CD4-positive, alpha-beta memory T cell (primary cell): ENCODE results near the gene TCF7L2. TPM values are rescaled to one million over a fixed set of nuclear protein-coding genes. Genes with fewer than 3 reads are reported as not detected.

Experiments used
- CTCF ChIA-PET: fragments of 350-600 bp; sonication (Branson Sonifier 250); formaldehyde crosslinking; loops from one replicate; lab custom pipeline; 2021; ENCODE audit warnings: inconsistent platforms; ENCODE audit not compliant: partially characterized antibody; lab: Charles Lee
- POLR2A ChIA-PET: fragments of 350-600 bp; sonication (Branson Sonifier 250); formaldehyde crosslinking; loops from one replicate; lab custom pipeline; 2021; ENCODE audit not compliant: partially characterized antibody; lab: Charles Lee
- DNase-seq, 5 donors: peaks; one replicate each; pipeline versions ENCODE4 v3.0.0 to v3.0.0-alpha.2; 2020 to 2022; ENCODE audit warnings: mixed read lengths in 1 of 5
- H3K27ac ChIP-seq: one replicate; pipeline ENCODE4 v1.7.0; 2013; ENCODE audit warnings: low read depth, low read length
- H3K27me3 ChIP-seq: 2 replicates; pipeline ENCODE4 v1.7.0; 2013; ENCODE audit warnings: mild to moderate bottlenecking, low read length, moderate library complexity; ENCODE audit not compliant: insufficient read depth
- H3K36me3 ChIP-seq: 2 replicates; pipeline ENCODE4 v1.7.0; 2013; ENCODE audit warnings: mild to moderate bottlenecking, low read length, moderate library complexity; ENCODE audit not compliant: insufficient read depth
- H3K4me1 ChIP-seq: 2 replicates; pipeline ENCODE4 v1.7.0; 2013; ENCODE audit warnings: mild to moderate bottlenecking, low read length, moderate library complexity; ENCODE audit not compliant: insufficient read depth
- H3K4me3 ChIP-seq, 2 donors: one replicate each; pipeline ENCODE4 v1.7.0; 2013; ENCODE audit warnings: low read length in 2 of 2, mild to moderate bottlenecking in 1 of 2
- H3K9me3 ChIP-seq, 2 donors: one replicate each; pipeline ENCODE4 v1.7.0; 2013; ENCODE audit warnings: low read length in 2 of 2, control low read depth in 1 of 2; ENCODE audit not compliant: control insufficient read depth in 1 of 2
- H3K27ac Mint-ChIP-seq, 7 donors: one replicate each; pipeline ENCODE4 v1.8.0; 2020 to 2021; ENCODE audit warnings: mixed read lengths in 7 of 7, mild to moderate bottlenecking in 6 of 7, inconsistent platforms in 3 of 7, moderate library complexity in 3 of 7
- H3K27me3 Mint-ChIP-seq, 2 donors: one replicate each; pipeline ENCODE4 v1.8.0; 2020 to 2021; ENCODE audit warnings: mixed read lengths in 2 of 2
- H3K36me3 Mint-ChIP-seq, 2 donors: one replicate each; pipeline ENCODE4 v1.8.0; 2020 to 2021; ENCODE audit warnings: mixed read lengths in 2 of 2, inconsistent platforms in 1 of 2, mild to moderate bottlenecking in 1 of 2
- H3K4me1 Mint-ChIP-seq, 4 donors: one replicate each; pipeline ENCODE4 v1.8.0; 2020 to 2021; ENCODE audit warnings: mixed read lengths in 4 of 4, mild to moderate bottlenecking in 1 of 4
- H3K4me3 Mint-ChIP-seq, 8 donors: one replicate each; pipeline ENCODE4 v1.8.0; 2020 to 2021; ENCODE audit warnings: mixed read lengths in 8 of 8, mild to moderate bottlenecking in 7 of 8, moderate library complexity in 6 of 8, inconsistent platforms in 3 of 8
- H3K9me3 Mint-ChIP-seq, 8 donors: one replicate each; pipeline ENCODE4 v1.8.0; 2020 to 2021; ENCODE audit warnings: mixed read lengths in 8 of 8, mild to moderate bottlenecking in 5 of 8, inconsistent platforms in 3 of 8, moderate library complexity in 1 of 8
- intact Hi-C: fragments of 100-400 bp; cut with micrococcal nuclease; formaldehyde crosslinking; loops from one replicate; pipeline ENCODE4 v1.15.1; 2023
- polyA plus RNA-seq, 2 donors: library from polyadenylated mRNA; unstranded; fragments of 300-500 nt; fragmentation: Illumina TruSeq; gene quantifications; one replicate each; pipeline ENCODE4 v1.2.3, GENCODE V29; 2021
- total RNA-seq, 2 experiments: library from RNA; stranded (reverse); gene quantifications; one replicate each; pipeline ENCODE4 v1.2.3, GENCODE V29; 2021

Gene TCF7L2
- total and polyA plus RNA-seq, 4 experiments from 2014 or later = 0.16 to 3.2 (median 1.8) TPM

DNA sequence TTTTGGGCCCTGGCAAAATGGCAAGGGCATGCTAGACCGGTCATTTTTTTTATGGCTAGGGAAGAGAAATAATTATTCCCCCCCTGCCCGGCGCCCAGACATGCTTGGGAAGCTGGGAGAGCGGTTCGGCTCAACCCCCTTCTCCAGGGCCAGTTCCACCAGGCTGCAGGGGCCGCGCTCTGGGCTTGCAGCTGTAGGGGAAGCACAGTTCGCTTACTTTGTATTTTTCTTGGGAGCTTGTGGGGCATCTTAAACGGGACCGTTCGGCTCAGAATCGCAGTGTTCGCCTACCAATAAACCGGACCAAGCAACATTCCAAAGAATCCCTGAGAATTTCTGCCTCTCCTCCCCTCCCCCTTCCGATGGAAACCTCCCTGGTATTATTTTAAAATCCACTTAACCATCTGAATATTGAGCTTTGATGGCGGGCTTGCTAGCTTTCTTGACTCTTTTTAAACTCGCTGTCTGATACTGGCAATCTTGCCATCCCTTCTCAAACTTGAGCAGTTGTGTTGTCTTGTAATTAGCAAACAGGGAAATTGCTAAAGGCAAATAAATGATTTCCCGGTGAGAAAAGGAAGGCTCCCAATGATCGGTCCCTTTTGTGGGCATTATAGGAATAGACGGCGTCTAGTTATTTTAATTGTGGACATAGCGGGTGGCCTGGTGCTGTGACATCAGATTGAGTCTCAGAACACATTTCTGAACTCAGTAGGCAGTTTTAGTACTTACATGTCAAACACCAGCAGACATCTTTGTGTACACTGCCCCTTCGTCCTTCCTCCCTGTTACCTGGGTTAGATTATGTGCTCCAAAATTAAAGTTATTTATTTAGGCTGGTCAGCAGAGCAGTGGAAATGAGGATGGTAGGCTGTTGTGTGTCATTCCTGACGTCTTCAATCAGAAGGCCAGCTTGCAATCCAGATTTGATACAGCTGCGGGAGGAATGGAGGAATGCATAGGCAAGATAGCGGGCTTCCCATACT lies 3.4 kb downstream of the TCF7L2 start:
- CTCF ChIA-PET = no interaction called here
- Histone ChIP-seq H3K4me3 (no peak overlapping the region), H3K36me3 (no peaks in the 10 kb centered on the region), H3K9me3 (no peaks in the 10 kb centered on the region), H3K27ac (no peak overlapping the region), H3K4me1 (peaks cover 24% of the 10 kb centered on the region), H3K27me3 (peaks cover 12% of the 10 kb centered on the region)
- POLR2A ChIA-PET = no interaction called here
- intact Hi-C loops = loop anchor here (5.0 kb wide), 1 partner anchor 429 kb away; no protein-coding TSS in a partner anchor
- Mint-ChIP-seq H3K9me3 (no peaks in the 10 kb centered on the region), H3K4me1 (peaks cover 15 to 45% (median 21%) of the 10 kb centered on the region in 4 donors), H3K4me3 (peak overlapping the region; percentile 9 to 88 (median 82)), H3K27ac (peak overlapping the region in 1 of 7 donors; percentile 7), H3K36me3 (peaks cover 0 to 9% of the 10 kb centered on the region in 2 donors), H3K27me3 (peaks cover 18 to 20% of the 10 kb centered on the region in 2 donors)
- DNase-seq = no peak

DNA sequence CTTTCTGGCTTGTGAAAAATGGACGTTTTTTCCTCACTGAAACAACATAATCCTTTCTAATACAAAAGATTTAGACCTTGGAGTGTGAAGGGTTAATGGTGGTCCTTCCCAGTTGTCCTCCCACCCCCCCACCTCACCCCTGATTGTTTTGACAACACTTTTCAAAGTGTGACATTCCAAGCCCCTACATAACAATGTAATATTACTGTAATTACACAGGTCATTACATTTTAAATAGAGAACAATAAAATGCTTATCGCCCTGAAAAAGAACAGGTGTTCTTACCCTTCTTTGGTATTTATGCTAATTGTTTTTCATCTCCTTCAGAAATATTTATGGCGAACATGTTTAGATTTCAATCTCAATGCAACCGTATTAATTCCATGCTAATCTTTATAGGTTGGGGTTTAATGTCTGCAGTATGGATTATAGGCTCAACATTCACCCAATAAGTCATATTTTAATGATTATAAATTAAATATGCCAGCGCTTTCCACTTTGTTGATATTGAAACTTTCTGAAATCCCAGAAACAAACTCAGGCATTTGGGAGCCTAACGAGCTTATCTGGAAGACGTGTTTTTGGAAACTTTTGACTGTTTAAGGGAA lies 5.0 kb downstream of the TCF7L2 start:
- H3K27me3 ChIP-seq = peaks cover 12% of the 10 kb centered on the region
- POLR2A ChIA-PET = no interaction called here

DNA sequence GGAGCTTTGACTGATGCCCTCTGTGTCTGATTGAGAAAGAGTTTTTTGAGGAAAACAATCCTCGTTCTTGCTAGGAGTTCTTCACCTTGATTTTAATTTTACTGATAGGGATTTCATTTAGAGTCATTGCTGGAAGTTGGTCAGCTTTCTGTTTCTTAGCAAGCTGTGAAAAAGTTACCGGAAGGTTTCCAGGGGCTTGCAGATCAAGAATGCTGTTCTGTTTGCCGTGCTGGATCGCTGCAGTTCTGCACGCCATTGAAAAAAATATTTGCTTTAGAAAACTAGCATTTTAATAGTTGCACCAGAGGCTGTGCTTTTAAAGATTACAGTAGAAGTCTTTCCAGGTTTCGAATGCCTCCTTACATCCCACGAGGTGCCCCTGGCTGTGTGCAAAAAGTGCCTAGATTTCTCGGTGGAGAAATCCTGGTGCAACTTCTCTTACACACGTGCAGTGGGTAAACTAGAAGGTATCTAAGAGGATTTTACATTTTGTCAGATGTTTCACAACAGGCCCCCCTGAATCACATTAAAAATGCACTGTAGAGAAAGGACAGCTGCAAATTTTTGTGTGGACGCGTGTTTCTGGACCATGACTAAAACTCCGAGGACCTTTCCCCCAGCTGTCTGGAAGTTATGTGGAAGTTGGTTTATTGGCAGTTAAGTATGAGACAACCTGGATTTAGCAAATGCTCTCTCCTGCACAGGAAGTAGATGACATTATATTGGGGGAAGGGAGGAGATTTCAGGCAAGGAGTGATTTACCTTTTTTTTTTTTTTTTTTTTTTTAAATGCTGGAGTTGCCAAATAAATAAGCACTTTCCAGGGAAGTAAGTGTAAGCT lies 5.8 kb downstream of the TCF7L2 start:
- H3K9me3 ChIP-seq = no peaks in the 10 kb centered on the region
- Mint-ChIP-seq H3K4me3 (peak overlapping the region in 3 of 8 donors; percentile 2 to 48 (median 7)), H3K9me3 (no peaks in the 10 kb centered on the region), H3K27ac (no peak overlapping the region), H3K4me1 (peaks cover 6 to 23% (median 10%) of the 10 kb centered on the region in 4 donors), H3K36me3 (peaks cover 0 to 4% of the 10 kb centered on the region in 2 donors), H3K27me3 (peaks cover 14 to 16% of the 10 kb centered on the region in 2 donors)
- no peak for DNase-seq
- intact Hi-C loops = no loop called here
- H3K36me3 ChIP-seq = no peaks in the 10 kb centered on the region
- ChIA-PET POLR2A (interaction anchor here (0.6 kb wide), 1 partner anchor 15 kb away, joined by 5 read pairs; no protein-coding TSS in a partner anchor), CTCF (interaction anchor here (0.7 kb wide), 1 partner anchor 426 kb away, joined by 3 read pairs; no protein-coding TSS in a partner anchor)
- H3K4me3 ChIP-seq = no peak overlapping the region
- H3K27me3 ChIP-seq = peaks cover 12% of the 10 kb centered on the region
- H3K27ac ChIP-seq = no peak overlapping the region
- peaks cover 10% of the 10 kb centered on the region for H3K4me1 ChIP-seq

More for the DNA sequence above, 5.0 kb downstream of the TCF7L2 start:
- no peaks in the 10 kb centered on the region for H3K9me3 ChIP-seq
- H3K27ac Mint-ChIP-seq = no peak overlapping the region
- H3K4me1 Mint-ChIP-seq = peaks cover 8 to 31% (median 13%) of the 10 kb centered on the region in 4 donors
- CTCF ChIA-PET = no interaction called here
- no peaks in the 10 kb centered on the region for H3K9me3 Mint-ChIP-seq
- no peak for DNase-seq
- intact Hi-C loops = loop anchor here (5.0 kb wide), 1 partner anchor 427 kb away; no protein-coding TSS in a partner anchor
- no peaks in the 10 kb centered on the region for H3K36me3 ChIP-seq
- no peak overlapping the region for H3K4me3 ChIP-seq
- H3K27me3 Mint-ChIP-seq = peaks cover 18 to 19% of the 10 kb centered on the region in 2 donors
- no peak overlapping the region for H3K27ac ChIP-seq
- H3K36me3 Mint-ChIP-seq = peaks cover 0 to 8% of the 10 kb centered on the region in 2 donors
- peak overlapping the region in 2 of 8 donors; percentile 7 to 48 for H3K4me3 Mint-ChIP-seq
- peaks cover 13% of the 10 kb centered on the region for H3K4me1 ChIP-seq

DNA sequence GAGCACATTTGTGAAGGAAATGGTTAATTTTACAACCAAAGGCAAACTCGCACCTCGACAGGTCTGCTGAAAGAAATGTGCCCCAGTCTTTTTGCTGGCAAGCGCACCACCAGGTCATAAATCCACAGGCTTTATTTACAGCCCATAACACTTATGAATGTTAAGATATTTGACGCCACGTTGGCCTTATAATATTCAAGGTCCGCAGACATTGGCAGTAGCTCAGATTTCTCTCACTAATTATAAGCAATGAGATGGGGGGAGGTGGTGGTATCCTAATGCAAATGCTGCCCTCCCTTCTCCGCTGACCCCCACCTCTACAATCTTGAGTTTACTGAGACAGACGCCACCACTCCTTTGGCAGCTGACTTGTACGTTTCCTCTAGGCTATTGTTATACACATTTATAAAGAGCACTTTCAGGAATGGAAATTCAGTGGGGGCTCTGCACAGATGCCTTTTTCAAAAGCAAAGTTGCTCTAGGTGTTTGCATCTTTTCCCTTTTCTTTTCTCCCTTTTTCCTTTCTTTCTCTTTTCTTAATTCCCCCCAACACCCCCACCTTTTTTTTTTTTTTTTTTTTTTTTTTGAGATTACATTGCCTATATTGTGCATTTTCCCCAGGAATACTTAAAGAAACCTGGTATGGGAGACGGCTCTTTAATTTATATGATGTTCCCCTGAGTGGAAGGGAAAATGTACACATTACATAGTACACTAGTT lies 6.7 kb downstream of the TCF7L2 start:
- ChIA-PET CTCF (interaction anchor here (0.7 kb wide), 1 partner anchor 427 kb away, joined by 3 read pairs; no protein-coding TSS in a partner anchor), POLR2A (interaction anchor here (0.6 kb wide), 1 partner anchor 14 kb away, joined by 5 read pairs; no protein-coding TSS in a partner anchor)
- peaks cover 12% of the 10 kb centered on the region for H3K27me3 ChIP-seq
- Mint-ChIP-seq H3K27me3 (peaks cover 12 to 14% of the 10 kb centered on the region in 2 donors), H3K27ac (no peak overlapping the region), H3K4me3 (no peak overlapping the region), H3K9me3 (no peaks in the 10 kb centered on the region), H3K36me3 (peaks cover 0 to 2% of the 10 kb centered on the region in 2 donors), H3K4me1 (peaks cover 4 to 19% (median 13%) of the 10 kb centered on the region in 4 donors)
- no peaks in the 10 kb centered on the region for H3K36me3 ChIP-seq
- DNase-seq = no peak
- no peak overlapping the region for H3K4me3 ChIP-seq
- H3K27ac ChIP-seq = no peak overlapping the region
- peaks cover 10% of the 10 kb centered on the region for H3K4me1 ChIP-seq
- intact Hi-C loops = no loop called here
- no peaks in the 10 kb centered on the region for H3K9me3 ChIP-seq

DNA sequence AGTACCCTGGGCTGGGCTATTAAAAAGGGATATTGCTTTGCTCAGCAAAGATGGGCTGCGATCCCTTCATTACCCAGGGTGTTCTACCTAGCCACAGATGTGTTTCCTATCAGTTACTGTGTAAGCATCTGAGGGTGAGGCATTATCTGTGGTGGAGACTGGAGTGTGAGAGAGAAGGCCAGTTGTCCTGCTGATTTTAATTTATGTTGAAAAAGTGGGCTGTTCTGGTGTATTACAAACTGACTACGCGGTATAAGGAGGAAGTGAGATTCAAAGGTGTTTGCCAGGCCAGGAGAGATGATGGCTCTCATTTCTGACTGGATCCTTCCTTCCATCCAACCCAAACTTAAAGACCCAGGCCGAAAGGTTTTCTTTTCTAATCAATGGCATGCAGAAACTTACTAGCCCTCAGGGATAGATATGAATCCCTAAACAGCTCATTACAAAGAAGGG lies 7.6 kb downstream of the TCF7L2 start:
- no peaks in the 10 kb centered on the region for H3K9me3 Mint-ChIP-seq
- Histone ChIP-seq H3K4me3 (no peak overlapping the region), H3K27ac (no peak overlapping the region), H3K36me3 (no peaks in the 10 kb centered on the region), H3K27me3 (peaks cover 12% of the 10 kb centered on the region), H3K4me1 (peaks cover under 1% of the 10 kb centered on the region), H3K9me3 (no peaks in the 10 kb centered on the region)
- no peak overlapping the region for H3K4me3 Mint-ChIP-seq
- H3K27ac Mint-ChIP-seq = no peak overlapping the region
- no peaks in the 10 kb centered on the region for H3K36me3 Mint-ChIP-seq
- ChIA-PET CTCF (no interaction called here), POLR2A (no interaction called here)
- intact Hi-C loops = no loop called here
- no peak for DNase-seq
- peaks cover 11 to 12% of the 10 kb centered on the region in 2 donors for H3K27me3 Mint-ChIP-seq
- peaks cover 3 to 20% (median 11%) of the 10 kb centered on the region in 4 donors for H3K4me1 Mint-ChIP-seq

DNA sequence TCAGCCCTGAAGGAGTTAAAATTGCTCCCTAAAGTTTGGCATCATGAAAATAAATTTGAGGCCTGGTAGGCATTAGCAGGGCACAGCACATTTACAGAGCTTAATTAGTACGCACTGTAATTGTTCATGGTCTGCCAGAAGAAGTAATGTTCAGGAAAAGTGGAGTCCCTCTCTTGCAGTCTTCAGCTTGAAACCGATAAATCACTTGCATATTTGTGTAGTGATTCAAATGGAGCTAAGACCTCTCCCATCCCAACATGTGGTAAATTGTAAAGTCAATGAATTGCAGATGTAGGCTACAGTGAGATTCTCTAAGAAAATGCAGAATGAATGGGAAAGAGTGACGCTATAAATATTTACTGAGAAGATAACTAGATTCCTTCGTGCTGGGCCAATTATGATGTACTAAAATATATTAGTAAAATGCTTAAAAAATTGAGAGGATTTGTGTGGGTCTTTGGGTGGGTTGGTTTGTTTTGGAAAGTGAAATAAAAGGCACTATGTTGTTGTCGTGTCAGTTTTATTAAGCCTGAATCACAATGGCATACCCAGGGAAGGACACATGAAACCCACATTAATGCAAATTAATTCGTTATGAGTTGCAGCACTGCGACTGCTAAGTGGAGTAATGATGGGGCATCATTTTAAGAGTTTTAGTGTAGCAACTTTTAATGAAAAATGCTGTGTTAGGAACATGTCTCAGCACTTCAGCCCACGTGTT lies 8.4 kb downstream of the TCF7L2 start:
- no peak for DNase-seq
- intact Hi-C loops = no loop called here
- CTCF ChIA-PET = no interaction called here
- H3K36me3 ChIP-seq = no peaks in the 10 kb centered on the region
- POLR2A ChIA-PET = interaction anchor here (0.7 kb wide), 1 partner anchor 12 kb away, joined by 4 read pairs; no protein-coding TSS in a partner anchor
- no peaks in the 10 kb centered on the region for H3K9me3 ChIP-seq
- H3K27me3 ChIP-seq = peaks cover 7% of the 10 kb centered on the region
- H3K4me3 ChIP-seq = no peak overlapping the region
- H3K36me3 Mint-ChIP-seq = no peaks in the 10 kb centered on the region
- no peaks in the 10 kb centered on the region for H3K4me1 ChIP-seq
- no peak overlapping the region for H3K27ac Mint-ChIP-seq
- H3K27me3 Mint-ChIP-seq = peaks cover 9 to 10% of the 10 kb centered on the region in 2 donors
- H3K27ac ChIP-seq = no peak overlapping the region
- H3K9me3 Mint-ChIP-seq = no peaks in the 10 kb centered on the region
- no peak overlapping the region for H3K4me3 Mint-ChIP-seq
- peaks cover 1 to 16% (median 6%) of the 10 kb centered on the region in 4 donors for H3K4me1 Mint-ChIP-seq
